Activated CD8-positive, alpha-beta memory T cell treated with anti-CD3 and anti-CD28 coated beads, Interleukin-2, amount 50 U/mL, for 1 hour (primary cell): Measurements from ENCODE around the gene DOCK10.

Experiments used
- DNase-seq: peaks from one replicate; pipeline ENCODE4 v3.0.0-alpha.2; 2020; ENCODE audit errors: extremely low read depth

The DOCK10 gene

GRCh38 chr2:224982226-224982625, 60.0 kb downstream of the DOCK10 start:
- DNase-seq: no peak

- DNase-seq: no peak
Observed at GRCh38 chr2:224976629-224977525, 65.4 kb downstream of the DOCK10 start.

GRCh38 chr2:224975761-224976160, 66.5 kb downstream of the DOCK10 start:
- DNase-seq: no peak

GRCh38 chr2:224973112-224974016, 68.9 kb downstream of the DOCK10 start:
- DNase-seq: no peak

GRCh38 chr2:224971214-224971613, 71.1 kb downstream of the DOCK10 start:
- DNase-seq: no peak

GRCh38 chr2:224970311-224970710, 72.0 kb downstream of the DOCK10 start:
- DNase-seq: no peak

GRCh38 chr2:224969633-224970260, 72.5 kb downstream of the DOCK10 start:
- DNase-seq: no peak

GRCh38 chr2:224969095-224969494, 73.2 kb downstream of the DOCK10 start:
- DNase-seq: no peak

- DNase-seq: no peak
Observed at GRCh38 chr2:224968051-224968450, 74.2 kb downstream of the DOCK10 start.

- DNase-seq: no peak
Observed at GRCh38 chr2:224966613-224967012, 75.7 kb downstream of the DOCK10 start.

GRCh38 chr2:224959556-224959955, 82.7 kb downstream of the DOCK10 start:
- DNase-seq: no peak

GRCh38 chr2:224958873-224959272, 83.4 kb downstream of the DOCK10 start:
- DNase-seq: no peak

- no peak for DNase-seq
Observed at GRCh38 chr2:224958462-224958857, 83.8 kb downstream of the DOCK10 start.

- DNase-seq: no peak
Observed at GRCh38 chr2:224957540-224958461, 84.5 kb downstream of the DOCK10 start.

GRCh38 chr2:224956706-224957105, 85.6 kb downstream of the DOCK10 start:
- no peak for DNase-seq

GRCh38 chr2:224954980-224955379, 87.3 kb downstream of the DOCK10 start:
- no peak for DNase-seq

- no peak for DNase-seq
Observed at GRCh38 chr2:224952936-224953657, 89.2 kb downstream of the DOCK10 start.

GRCh38 chr2:224951723-224952481, 90.4 kb downstream of the DOCK10 start:
- no peak for DNase-seq

- no peak for DNase-seq
Observed at GRCh38 chr2:224948859-224949258, 93.4 kb downstream of the DOCK10 start.

- no peak for DNase-seq
Observed at GRCh38 chr2:224948005-224948404, 94.3 kb downstream of the DOCK10 start.
